GM13976 (cell line): ENCODE measurements around the gene MOCS1.

Experiments used
- DNase-seq: peaks from one replicate; pipeline ENCODE4 v3.0.0; 2012; ENCODE audit warnings: low spot score
- CTCF ChIP-seq: IDR thresholded peaks from 2 replicates; pipeline ENCODE4 v1.5.1; 2012; ENCODE audit warnings: borderline replicate concordance, mild to moderate bottlenecking; ENCODE audit not compliant: insufficient read depth; ENCODE audit errors: extremely low read depth, missing control alignments, control extremely low read depth
- in situ Hi-C: fragments of 300-500 bp; cut with MboI; formaldehyde crosslinking; loops from one replicate; pipeline ENCODE4 v1.12.0; 2022; ENCODE audit warnings: low sequenced_read_pairs, mixed read lengths, inconsistent platforms; ENCODE audit not compliant: unreplicated experiment

Gene MOCS1

GRCh38 chr6:39902786-39903465 lies 31.3 kb downstream of the MOCS1 start:
- in situ Hi-C loops: no loop called here
- TF ChIP-seq CTCF: no peak
- DNase-seq: no peak

GRCh38 chr6:39902136-39902535 lies 32.1 kb downstream of the MOCS1 start:
- in situ Hi-C loops: no loop called here
- no peak for DNase-seq

GRCh38 chr6:39901670-39902069 lies 32.6 kb downstream of the MOCS1 start:
- no peak for DNase-seq
- in situ Hi-C loops: no loop called here
- TF ChIP-seq CTCF: no peak

More at GRCh38 chr6:39902136-39902535, 32.1 kb downstream of the MOCS1 start:
- TF ChIP-seq CTCF: no peak

- no peak for DNase-seq
- no peak for TF ChIP-seq CTCF
- in situ Hi-C loops: no loop called here
Measured at GRCh38 chr6:39901116-39901655, 33.1 kb downstream of the MOCS1 start.

GRCh38 chr6:39899554-39900295 lies 34.5 kb downstream of the MOCS1 start:
- no peak for TF ChIP-seq CTCF
- no peak for DNase-seq
- in situ Hi-C loops: loop anchor here (25.0 kb wide), 1 partner anchor 537 kb away; no protein-coding TSS in a partner anchor

- DNase-seq: no peak
- TF ChIP-seq CTCF: no peak
- in situ Hi-C loops: loop anchor here (25.0 kb wide), 1 partner anchor 536 kb away; no protein-coding TSS in a partner anchor
Measured at GRCh38 chr6:39898625-39899024, 35.6 kb downstream of the MOCS1 start.
